ENCODE data around the gene CD83.

DNA sequence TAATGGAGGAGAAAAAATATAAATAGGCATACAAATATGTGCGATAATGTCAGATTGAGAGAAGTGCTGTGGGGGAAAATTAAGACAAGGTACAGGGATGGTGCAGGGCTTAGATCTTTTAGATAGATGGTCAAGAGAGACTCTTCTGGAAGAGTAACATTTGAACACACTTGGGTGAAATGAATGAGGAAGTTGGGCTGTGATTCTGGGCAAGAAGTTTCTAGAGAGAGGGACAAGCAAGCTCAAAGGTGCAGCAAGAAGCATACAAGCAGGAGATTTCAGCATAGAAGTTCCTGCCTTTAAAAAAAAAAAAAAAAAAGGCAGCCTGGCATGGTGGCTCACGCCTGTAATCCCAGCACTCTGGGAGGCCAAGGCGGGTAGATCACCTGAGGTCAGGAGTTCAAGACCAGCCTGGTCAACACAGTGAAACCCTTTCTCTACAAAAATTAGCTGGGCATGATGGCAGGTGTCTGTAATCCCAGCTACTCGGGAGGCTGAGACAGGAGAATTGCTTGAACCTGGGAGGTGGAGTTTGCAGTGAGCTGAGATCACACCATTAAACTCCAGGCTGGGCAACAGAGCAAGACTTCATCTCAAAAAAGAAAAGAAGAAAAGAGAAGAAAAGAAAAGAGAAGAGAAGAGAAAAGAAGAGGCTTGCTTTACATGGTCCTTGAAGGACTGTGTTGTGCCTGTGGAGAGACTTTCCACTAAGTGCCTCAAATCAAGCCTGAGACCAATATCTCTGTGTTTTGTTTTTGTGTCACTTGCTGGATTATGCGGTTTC, 9.7 kb upstream of the CD83 start:
- TF ChIP-seq, protein P1, sequence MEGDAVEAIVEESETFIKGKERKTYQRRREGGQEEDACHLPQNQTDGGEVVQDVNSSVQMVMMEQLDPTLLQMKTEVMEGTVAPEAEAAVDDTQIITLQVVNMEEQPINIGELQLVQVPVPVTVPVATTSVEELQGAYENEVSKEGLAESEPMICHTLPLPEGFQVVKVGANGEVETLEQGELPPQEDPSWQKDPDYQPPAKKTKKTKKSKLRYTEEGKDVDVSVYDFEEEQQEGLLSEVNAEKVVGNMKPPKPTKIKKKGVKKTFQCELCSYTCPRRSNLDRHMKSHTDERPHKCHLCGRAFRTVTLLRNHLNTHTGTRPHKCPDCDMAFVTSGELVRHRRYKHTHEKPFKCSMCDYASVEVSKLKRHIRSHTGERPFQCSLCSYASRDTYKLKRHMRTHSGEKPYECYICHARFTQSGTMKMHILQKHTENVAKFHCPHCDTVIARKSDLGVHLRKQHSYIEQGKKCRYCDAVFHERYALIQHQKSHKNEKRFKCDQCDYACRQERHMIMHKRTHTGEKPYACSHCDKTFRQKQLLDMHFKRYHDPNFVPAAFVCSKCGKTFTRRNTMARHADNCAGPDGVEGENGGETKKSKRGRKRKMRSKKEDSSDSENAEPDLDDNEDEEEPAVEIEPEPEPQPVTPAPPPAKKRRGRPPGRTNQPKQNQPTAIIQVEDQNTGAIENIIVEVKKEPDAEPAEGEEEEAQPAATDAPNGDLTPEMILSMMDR (IDR thresholded peaks at IDR 0.05), result no peak
- no peak for TF ChIP-seq POLR2A (IDR thresholded peaks at IDR 0.05)
